Stimulated activated naive B cell treated with anti-CD40 and anti-IgM and Interleukin-4, amounts not matched to agents 10 μg/mL and 1 μg/mL and 100 μg/mL, for 72 hours (primary cell): ENCODE measurements around the gene TBX3.
A peak's percentile ranks its signal among the peaks of the same experiment; 100 is the strongest.
"Not testable (repeated sequence)": the region's sequence is repeated elsewhere in the genome, so short reads cannot be mapped to it uniquely, and the experiment has no call there.

ENCODE experiments used
- ATAC-seq, 2 donors: fragments of 150-1000 bp; cut with Tn5 transposase; replicated peaks; 2 replicates each; pipeline ENCODE4 v1.10.0; 2021; ENCODE audit warnings: moderate library complexity in 1 of 2
- DNase-seq: peaks from one replicate; pipeline ENCODE4 v3.0.0; 2021
- H3K27ac Mint-ChIP-seq: one replicate; pipeline ENCODE4 v1.8.0; 2022; ENCODE audit warnings: mild to moderate bottlenecking, mixed read lengths
- H3K27me3 Mint-ChIP-seq, 2 donors: one replicate each; pipeline ENCODE4 v1.8.0; 2022; ENCODE audit warnings: mixed read lengths in 2 of 2
- H3K36me3 Mint-ChIP-seq, 2 donors: one replicate each; pipeline ENCODE4 v1.8.0; 2022; ENCODE audit warnings: mixed read lengths in 2 of 2, mild to moderate bottlenecking in 1 of 2
- H3K4me1 Mint-ChIP-seq, 2 donors: one replicate each; pipeline ENCODE4 v1.8.0; 2022; ENCODE audit warnings: mixed read lengths in 2 of 2, mild to moderate bottlenecking in 1 of 2
- H3K4me3 Mint-ChIP-seq, 2 donors: one replicate each; pipeline ENCODE4 v1.8.0; 2022; ENCODE audit warnings: mild to moderate bottlenecking in 2 of 2, mixed read lengths in 2 of 2, moderate library complexity in 1 of 2
- H3K9me3 Mint-ChIP-seq, 2 donors: one replicate each; pipeline ENCODE4 v1.8.0; 2022; ENCODE audit warnings: mixed read lengths in 2 of 2, mild to moderate bottlenecking in 1 of 2

TBX3 gene

GRCh38 chr12:114684098-114684869 is at the start of gene TBX3:
Gene TBX3, minus strand, starts transcription at chr12:114684175. Its CDS starts 975 bp downstream, at chr12:114683200.
- Mint-ChIP-seq H3K4me1 (peaks cover 26 to 55% of the 10 kb centered on the region in 2 donors), H3K27me3 (peaks cover 84 to 92% of the 10 kb centered on the region in 2 donors), H3K36me3 (peaks cover 0 to 12% of the 10 kb centered on the region in 2 donors), H3K9me3 (peaks cover 2 to 7% of the 10 kb centered on the region in 2 donors), H3K4me3 (peak within 1 kb of the TSS; percentile 82 to 84), H3K27ac (peak within 1 kb of the TSS; percentile 82)
- DNase-seq, result peak; percentile 47
- ATAC-seq, result peak; percentile 81 to 85

GRCh38 chr12:114732426-114733030 is 48.6 kb upstream of the TBX3 start:
- no peak for DNase-seq
- no peaks in the 10 kb centered on the region for H3K4me1 Mint-ChIP-seq
- no peaks in the 10 kb centered on the region for H3K36me3 Mint-ChIP-seq
- no peak for ATAC-seq
- no peak overlapping the region for H3K4me3 Mint-ChIP-seq
- no peaks in the 10 kb centered on the region for H3K9me3 Mint-ChIP-seq
- H3K27ac Mint-ChIP-seq, result no peak overlapping the region
- H3K27me3 Mint-ChIP-seq, result peaks cover 37 to 47% of the 10 kb centered on the region in 2 donors

DNA sequence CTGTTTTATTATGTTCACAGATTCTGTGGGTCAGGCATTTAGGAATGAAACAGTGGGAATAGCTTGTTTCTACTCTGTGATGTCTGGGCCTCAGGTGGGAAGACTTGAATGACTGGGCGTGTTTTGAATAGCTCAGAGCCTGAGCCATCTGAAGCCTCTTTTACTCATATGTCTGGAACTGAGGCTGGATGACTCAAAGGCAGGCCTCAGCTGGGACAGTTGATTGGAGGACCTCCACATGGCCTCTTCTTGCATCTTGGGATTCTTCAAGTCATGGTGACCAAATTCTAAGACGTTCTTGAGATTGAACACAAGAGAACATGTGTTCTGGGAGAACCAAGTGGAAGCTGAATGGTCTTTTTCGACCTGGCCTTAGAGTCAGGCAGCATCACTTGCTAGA is 45.8 kb upstream of the TBX3 start:
- Mint-ChIP-seq H3K27ac (no peak overlapping the region), H3K27me3 (peaks cover 20 to 27% of the 10 kb centered on the region in 2 donors), H3K36me3 (no peaks in the 10 kb centered on the region), H3K4me3 (no peak overlapping the region), H3K4me1 (no peaks in the 10 kb centered on the region), H3K9me3 (no peaks in the 10 kb centered on the region)
- DNase-seq (no peak), ATAC-seq (no peak)

DNA sequence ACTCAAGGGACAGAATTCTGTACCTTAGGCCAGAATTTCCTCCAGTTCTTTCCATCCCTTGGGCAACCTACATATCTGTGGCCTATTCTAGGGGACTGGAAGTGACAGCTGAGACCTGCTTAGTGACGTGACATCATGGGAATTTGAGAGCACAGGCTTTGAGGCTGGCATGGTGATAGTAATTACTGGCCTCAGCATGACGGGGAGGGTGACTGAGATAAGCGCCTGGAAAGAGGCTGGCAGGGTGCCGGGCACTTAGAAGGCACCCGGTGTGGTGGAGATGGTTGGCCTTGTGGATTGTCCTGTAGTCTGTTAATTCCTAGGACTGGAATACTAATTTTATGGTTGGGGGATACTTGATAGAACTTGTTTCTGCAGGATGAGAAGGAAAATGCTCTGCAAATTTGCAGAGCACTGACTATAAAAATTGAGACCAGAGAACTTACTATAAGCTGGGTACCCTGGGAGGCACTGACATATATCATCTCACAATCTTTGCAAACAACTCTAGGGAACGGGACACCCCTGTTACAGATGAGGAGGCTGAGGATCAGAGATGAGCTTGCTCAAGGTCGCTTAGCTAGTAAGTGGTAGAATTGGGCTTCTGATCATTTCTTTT is 42.2 kb upstream of the TBX3 start:
- Mint-ChIP-seq H3K4me3 (no peak overlapping the region), H3K36me3 (no peaks in the 10 kb centered on the region), H3K27me3 (peaks cover 5 to 6% of the 10 kb centered on the region in 2 donors), H3K27ac (no peak overlapping the region), H3K9me3 (peaks cover 0 to 3% of the 10 kb centered on the region in 2 donors), H3K4me1 (no peaks in the 10 kb centered on the region)
- ATAC-seq, result no peak
- DNase-seq, result no peak

GRCh38 chr12:114722176-114722575 is 38.2 kb upstream of the TBX3 start:
- H3K4me1 Mint-ChIP-seq, DNase-seq, H3K4me3 Mint-ChIP-seq, ATAC-seq, H3K36me3 Mint-ChIP-seq, H3K27me3 Mint-ChIP-seq, H3K27ac Mint-ChIP-seq, H3K9me3 Mint-ChIP-seq: not testable (repeated sequence)

DNA sequence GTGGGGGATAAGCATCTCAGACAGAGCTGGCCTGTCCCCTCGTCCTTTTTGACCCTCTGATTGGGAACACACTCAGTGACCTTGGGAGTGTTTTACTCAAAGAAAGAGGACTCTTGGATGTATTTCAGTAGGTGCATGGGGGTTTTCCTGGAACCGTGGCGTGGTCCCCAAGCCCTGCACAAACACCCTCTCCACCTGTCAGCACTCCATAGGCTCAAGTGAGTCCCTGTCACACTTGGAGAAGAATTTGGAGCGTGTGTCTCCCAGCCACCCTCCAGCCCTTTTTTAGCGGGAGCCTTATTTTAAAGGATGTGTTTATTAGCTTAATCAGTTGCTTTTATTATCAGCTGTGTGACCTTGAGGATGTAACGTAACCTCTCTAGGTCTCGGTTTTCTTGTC is 37.3 kb upstream of the TBX3 start:
- Mint-ChIP-seq H3K4me3 (no peak overlapping the region), H3K27me3 (peaks cover 5 to 6% of the 10 kb centered on the region in 2 donors), H3K36me3 (no peaks in the 10 kb centered on the region), H3K9me3 (peaks cover 3 to 5% of the 10 kb centered on the region in 2 donors), H3K4me1 (no peaks in the 10 kb centered on the region), H3K27ac (no peak overlapping the region)
- ATAC-seq (no peak), DNase-seq (no peak)

DNA sequence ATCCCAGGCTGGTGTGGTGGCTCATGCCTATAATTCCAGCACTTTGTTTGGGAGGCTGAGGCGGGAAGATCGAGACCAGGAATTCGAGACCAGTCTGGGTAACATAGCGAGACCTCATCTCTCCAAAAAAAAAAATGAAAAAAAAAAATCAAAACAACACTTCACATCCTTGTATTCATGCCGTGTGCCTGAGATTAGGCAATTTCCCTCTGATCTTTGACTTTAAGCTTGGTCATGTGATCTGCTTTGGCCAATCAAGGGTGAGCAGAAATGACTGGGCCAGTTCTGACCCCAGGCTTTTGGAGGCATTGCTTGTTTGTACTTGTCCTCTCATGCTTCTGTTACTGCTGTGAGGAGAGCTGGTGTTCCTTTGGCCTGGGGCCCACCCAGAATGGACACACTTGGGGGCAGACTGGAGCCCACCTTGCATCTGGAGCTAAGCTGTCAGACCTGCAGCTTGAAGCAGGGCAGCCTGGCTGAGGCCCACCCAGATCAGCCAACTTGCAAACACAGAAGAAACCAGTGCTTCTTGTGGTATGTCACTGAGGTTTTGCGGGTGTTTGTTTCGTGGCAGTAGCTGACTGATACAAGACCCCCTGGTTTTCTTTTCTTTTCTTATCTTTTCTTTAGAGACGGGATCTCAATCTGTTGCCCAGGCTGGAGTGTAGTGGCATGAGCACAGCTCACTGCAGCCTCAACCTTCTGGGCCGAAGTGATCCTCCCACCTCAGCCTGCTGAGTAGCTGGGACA is 29.7 kb upstream of the TBX3 start:
- DNase-seq (no peak), ATAC-seq (no peak)
- Mint-ChIP-seq H3K27me3 (peaks cover 29 to 46% of the 10 kb centered on the region in 2 donors), H3K27ac (no peak overlapping the region), H3K4me3 (no peak overlapping the region), H3K36me3 (peaks cover 0 to 2% of the 10 kb centered on the region in 2 donors), H3K4me1 (no peaks in the 10 kb centered on the region), H3K9me3 (peaks cover 6 to 8% of the 10 kb centered on the region in 2 donors)

DNA sequence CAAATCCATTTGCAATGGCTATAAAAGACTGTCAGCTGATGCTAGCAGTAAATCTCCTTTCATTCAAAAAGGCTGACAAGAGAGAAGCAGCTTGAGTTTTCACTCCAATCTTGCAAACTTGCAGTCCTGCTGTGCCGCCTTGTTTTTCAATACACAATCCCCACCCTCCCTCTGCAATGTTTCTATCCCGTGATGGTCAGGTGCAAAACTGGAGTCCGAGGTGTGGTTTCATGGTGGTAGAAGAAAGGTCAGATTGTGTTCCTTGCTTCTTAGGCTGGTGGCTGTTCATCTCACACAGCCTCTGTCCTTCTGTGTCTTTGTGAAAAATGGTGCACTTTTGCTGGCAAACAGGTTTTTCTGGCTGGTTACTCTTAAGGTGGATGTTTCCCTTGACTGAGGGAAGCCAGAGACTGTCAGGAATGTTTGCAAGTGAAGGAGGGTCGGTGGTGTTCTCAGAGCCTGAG is 27.7 kb upstream of the TBX3 start:
- Mint-ChIP-seq H3K27ac (no peak overlapping the region), H3K9me3 (peaks cover 7 to 8% of the 10 kb centered on the region in 2 donors), H3K27me3 (peaks cover 24 to 49% of the 10 kb centered on the region in 2 donors), H3K4me3 (no peak overlapping the region), H3K4me1 (no peaks in the 10 kb centered on the region), H3K36me3 (peaks cover 0 to 2% of the 10 kb centered on the region in 2 donors)
- no peak for ATAC-seq
- DNase-seq, result no peak

- Mint-ChIP-seq H3K4me3 (no peak overlapping the region), H3K27me3 (peaks cover 20 to 49% of the 10 kb centered on the region in 2 donors), H3K4me1 (no peaks in the 10 kb centered on the region), H3K36me3 (peaks cover 0 to 2% of the 10 kb centered on the region in 2 donors), H3K9me3 (peaks cover 4 to 5% of the 10 kb centered on the region in 2 donors), H3K27ac (no peak overlapping the region)
- DNase-seq, result no peak
- ATAC-seq, result no peak
Observed at GRCh38 chr12:114710151-114710550, 26.2 kb upstream of the TBX3 start.

GRCh38 chr12:114709112-114709511 is 25.1 kb upstream of the TBX3 start:
- Mint-ChIP-seq H3K9me3 (peaks cover 0 to 3% of the 10 kb centered on the region in 2 donors), H3K27ac (no peak overlapping the region), H3K4me1 (no peaks in the 10 kb centered on the region), H3K27me3 (peaks cover 18 to 47% of the 10 kb centered on the region in 2 donors), H3K4me3 (no peak overlapping the region), H3K36me3 (no peaks in the 10 kb centered on the region)
- DNase-seq, result no peak
- no peak for ATAC-seq

GRCh38 chr12:114708598-114708997 is 24.6 kb upstream of the TBX3 start:
- not testable (repeated sequence) for DNase-seq, H3K27ac Mint-ChIP-seq, H3K4me1 Mint-ChIP-seq, H3K36me3 Mint-ChIP-seq, H3K4me3 Mint-ChIP-seq, ATAC-seq, H3K9me3 Mint-ChIP-seq
- peaks cover 23 to 50% of the 10 kb centered on the region in 2 donors for H3K27me3 Mint-ChIP-seq

DNA sequence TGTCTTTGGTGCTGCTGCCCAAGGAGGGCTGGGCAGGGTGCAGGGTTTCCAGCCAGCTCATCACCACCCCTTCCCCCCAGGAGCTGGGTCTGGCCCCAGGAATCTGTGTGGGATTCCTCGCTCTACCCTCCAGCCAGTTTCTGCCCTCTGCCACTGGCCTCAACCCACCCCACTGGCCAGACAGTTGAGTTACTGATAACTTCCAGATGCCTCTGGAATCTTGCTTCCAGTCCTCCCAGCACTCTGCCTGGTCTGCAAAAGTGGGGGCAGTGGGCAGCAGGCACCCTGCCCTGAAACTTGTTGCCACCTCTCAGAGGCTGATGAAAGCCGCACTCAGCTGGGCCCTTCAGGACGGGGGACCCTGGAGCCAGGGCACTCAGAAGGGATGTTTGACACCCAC is 20.1 kb upstream of the TBX3 start:
- Mint-ChIP-seq H3K4me1 (no peaks in the 10 kb centered on the region), H3K4me3 (no peak overlapping the region), H3K27ac (no peak overlapping the region), H3K27me3 (peaks cover 48 to 58% of the 10 kb centered on the region in 2 donors), H3K36me3 (no peaks in the 10 kb centered on the region), H3K9me3 (peaks cover 0 to 1% of the 10 kb centered on the region in 2 donors)
- DNase-seq, result no peak
- ATAC-seq, result no peak

DNA sequence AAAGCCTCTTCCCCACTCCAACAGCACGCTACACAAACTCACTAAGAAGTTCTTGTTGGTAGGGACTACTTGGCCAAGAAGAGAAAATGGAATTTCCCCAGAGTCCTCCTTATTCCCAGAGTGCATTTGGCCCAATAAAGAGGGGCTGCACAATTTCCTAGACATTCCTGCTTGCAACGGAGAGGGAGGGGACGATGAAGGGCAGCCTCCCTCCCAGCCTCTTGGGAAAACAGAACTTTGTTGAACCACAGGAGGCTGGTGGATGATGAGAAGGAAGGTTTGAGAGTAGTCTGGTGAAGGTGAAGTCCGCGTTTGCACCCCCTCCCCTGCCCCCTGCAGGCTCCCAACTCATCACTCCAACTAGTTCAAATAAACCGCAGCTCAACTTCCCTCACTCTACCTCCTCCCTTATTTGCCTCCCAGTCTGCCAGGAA is 19.1 kb upstream of the TBX3 start:
- no peak for DNase-seq
- Mint-ChIP-seq H3K36me3 (no peaks in the 10 kb centered on the region), H3K27ac (no peak overlapping the region), H3K4me1 (no peaks in the 10 kb centered on the region), H3K27me3 (peaks cover 57 to 62% of the 10 kb centered on the region in 2 donors), H3K9me3 (no peaks in the 10 kb centered on the region), H3K4me3 (no peak overlapping the region)
- ATAC-seq, result no peak

- DNase-seq (no peak), ATAC-seq (no peak)
- Mint-ChIP-seq H3K36me3 (no peaks in the 10 kb centered on the region), H3K9me3 (no peaks in the 10 kb centered on the region), H3K27ac (no peak overlapping the region), H3K27me3 (peaks cover 58 to 68% of the 10 kb centered on the region in 2 donors), H3K4me3 (no peak overlapping the region), H3K4me1 (no peaks in the 10 kb centered on the region)
Observed at GRCh38 chr12:114702462-114702861, 18.5 kb upstream of the TBX3 start.
